Motor neuron (in vitro differentiated cells): ENCODE measurements around the gene WDR19. TPM values are rescaled to one million over a fixed set of nuclear protein-coding genes. Genes with fewer than 3 reads are reported as not detected.
"Not testable (repeated sequence)": the region's sequence is repeated elsewhere in the genome, so short reads cannot be mapped to it uniquely, and the experiment has no call there.

ENCODE experiments used
- ATAC-seq, 8 experiments: fragments of 200-7000 bp; cut with Tn5 transposase; replicated peaks in 6 of 8; 2 replicates each; pipeline ENCODE4 v1.8.0; 2021; ENCODE audit warnings: mild to moderate bottlenecking in 8 of 8, moderate library complexity in 8 of 8
- H3K27ac ChIP-seq, 2 donors: fragments of 250-450 bp; sonication (Bioruptor Pico); 2 replicates each; pipeline ENCODE4 v1.9.0; 2021; ENCODE audit warnings: antibody characterized with exemption in 2 of 2, mild to moderate bottlenecking in 2 of 2, moderate library complexity in 1 of 2
- H3K4me1 ChIP-seq, 2 donors: fragments of 250-450 bp; sonication (Bioruptor Pico); replicated peaks in 1 of 2; 2 replicates each; pipeline ENCODE4 v1.6.1; 2021; ENCODE audit warnings: antibody characterized with exemption in 2 of 2, mild to moderate bottlenecking in 2 of 2, moderate library complexity in 1 of 2
- H3K4me3 ChIP-seq, 5 donors: fragments of 250-450 bp; sonication (Bioruptor Pico); 2 replicates each; pipeline ENCODE4 v1.9.0; 2021; ENCODE audit warnings: antibody characterized with exemption in 5 of 5, mild to moderate bottlenecking in 5 of 5, moderate library complexity in 4 of 5
- WGBS, 10 experiments: fragments of 450-650 bp; shearing (Covaris generic); methylation state at CpG; one replicate each; pipeline ENCODE4 v1.0.0; 2022; 5-methylcytosine and 5-hydroxymethylcytosine counted together
- in situ Hi-C, 9 experiments: fragments of 400-800 bp; cut with MboI; loops; one replicate each; pipeline ENCODE4 v1.15.0; 2021; ENCODE audit warnings: low sequenced_read_pairs in 9 of 9, low pct_unique_long_range_greater_than_20kb in 2 of 9; ENCODE audit not compliant: unreplicated experiment in 9 of 9
- total RNA-seq, 8 experiments: library from RNA; unstranded; fragments of 300-600 nt; gene quantifications; 2 replicates each; pipeline versions ENCODE4 v1.2.3 to v1.2.4, GENCODE V29; 2022

The WDR19 gene
- total RNA-seq, 8 experiments from 2014 or later = 22.9 to 64.2 (median 33.8) TPM

- H3K4me1 ChIP-seq = peaks cover 0 to 11% of the 10 kb centered on the region in 2 donors
- H3K27ac ChIP-seq, ATAC-seq, in situ Hi-C loops, H3K4me3 ChIP-seq: not testable (repeated sequence)
- WGBS, 10 experiments = 90 to 100% (median 100%) methylated on average over 1 to 15 of the region's 17 CpGs; no CpG with 5 or more reads in 3 of the 10 experiments
These were observed 1.7 kb upstream of the WDR19 start for GRCh38 chr4:39180629-39181028.

DNA sequence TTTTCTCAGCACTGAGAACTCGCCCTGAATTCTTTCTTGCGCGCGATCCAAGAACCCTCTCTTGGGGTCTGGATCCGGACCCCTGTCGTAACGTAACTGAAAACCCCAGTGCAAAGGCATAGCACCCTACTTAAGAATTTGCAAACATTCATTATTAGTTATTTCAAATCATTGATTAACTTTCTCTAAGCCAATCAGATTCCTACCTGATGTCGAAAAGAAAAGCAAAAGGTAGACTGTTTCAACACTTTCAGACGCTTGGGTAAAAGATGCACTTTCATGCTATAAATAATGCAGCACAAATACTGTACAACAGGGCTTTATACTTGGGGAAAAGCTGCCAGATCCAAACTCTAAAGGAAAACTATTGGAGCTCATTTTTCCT, 817 bp upstream of the WDR19 start:
- no peak for ATAC-seq

GRCh38 chr4:39201963-39202362, 19.6 kb downstream of the WDR19 start:
- WGBS, 10 experiments = 90 to 100% (median 97%) methylated on average over 3 of the region's 3 CpGs
- no peak overlapping the region for H3K4me3 ChIP-seq
- H3K27ac ChIP-seq = no peak overlapping the region
- no peak for ATAC-seq
- H3K4me1 ChIP-seq = no peaks in the 10 kb centered on the region
- in situ Hi-C loops = no loop called here

More for the DNA sequence above, 817 bp upstream of the WDR19 start:
- in situ Hi-C loops = no loop called here
- WGBS, 10 experiments = 17 to 100% (median 87%) methylated on average over 1 to 9 of the region's 9 CpGs
- peak overlapping the region; percentile 25 to 39 (median 32) for H3K4me3 ChIP-seq
- H3K4me1 ChIP-seq = peaks cover 0 to 11% of the 10 kb centered on the region in 2 donors
- H3K27ac ChIP-seq = peak overlapping the region; percentile 26 to 60

DNA sequence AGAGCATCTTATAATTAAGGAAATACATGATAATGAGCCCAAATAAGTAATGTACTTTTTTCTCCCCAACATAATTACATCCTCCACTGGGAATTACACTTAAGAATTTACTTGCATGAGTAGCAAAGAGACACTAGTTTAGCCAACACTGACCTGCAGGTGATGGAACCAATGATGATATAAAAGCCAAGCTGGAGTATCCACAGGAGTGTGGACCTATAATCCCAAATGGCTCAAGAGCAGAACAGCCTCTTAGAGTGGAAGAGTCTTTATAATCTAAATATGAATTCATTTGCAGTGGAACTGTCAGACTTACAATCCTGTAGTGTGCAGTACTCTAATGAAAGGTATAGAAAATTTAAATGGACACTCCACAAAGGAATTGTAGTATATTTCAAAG, 22.2 kb downstream of the WDR19 start:
- in situ Hi-C loops = no loop called here
- no peaks in the 10 kb centered on the region for H3K4me1 ChIP-seq
- ATAC-seq = no peak
- no peak overlapping the region for H3K27ac ChIP-seq
- H3K4me3 ChIP-seq = no peak overlapping the region

DNA sequence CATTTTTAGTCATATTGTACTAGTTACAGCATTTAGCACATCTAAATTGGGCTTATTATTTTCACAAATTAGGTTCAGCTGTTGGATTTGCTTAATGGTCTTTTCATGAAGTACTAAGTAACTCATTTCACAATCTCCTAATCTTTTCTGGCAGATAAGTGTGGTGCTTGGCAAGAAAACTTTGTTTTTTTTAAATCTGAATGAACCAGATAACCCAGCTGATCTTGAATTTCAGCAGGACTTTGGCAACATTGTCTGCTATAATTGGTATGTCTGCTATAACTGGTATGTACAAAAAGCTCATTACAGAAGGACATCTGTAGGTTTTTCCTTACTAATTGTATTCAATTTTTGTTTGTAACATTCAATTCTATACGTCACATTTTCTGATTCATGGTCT, 22.7 kb downstream of the WDR19 start:
- ATAC-seq = no peak
- no peak overlapping the region for H3K27ac ChIP-seq
- in situ Hi-C loops = no loop called here
- 73 to 100% (median 100%) methylated on average over 1 of the region's 1 CpG; no CpG with 5 or more reads in 5 of the 10 experiments for WGBS, 10 experiments
- H3K4me1 ChIP-seq = no peaks in the 10 kb centered on the region
- no peak overlapping the region for H3K4me3 ChIP-seq

- no peak overlapping the region for H3K27ac ChIP-seq
- ATAC-seq = no peak
- in situ Hi-C loops = no loop called here
- H3K4me1 ChIP-seq = no peaks in the 10 kb centered on the region
- H3K4me3 ChIP-seq = no peak overlapping the region
- WGBS, 10 experiments = 71 to 100% (median 86%) methylated on average over 1 to 3 of the region's 3 CpGs
These were observed 23.1 kb downstream of the WDR19 start for GRCh38 chr4:39205476-39205875.

- no peak overlapping the region for H3K4me3 ChIP-seq
- in situ Hi-C loops = no loop called here
- no peaks in the 10 kb centered on the region for H3K4me1 ChIP-seq
- ATAC-seq = no peak
- H3K27ac ChIP-seq = no peak overlapping the region
- WGBS, 10 experiments = 63 to 100% (median 100%) methylated on average over 1 to 2 of the region's 2 CpGs; no CpG with 5 or more reads in 2 of the 10 experiments
These were observed 45.6 kb downstream of the WDR19 start for GRCh38 chr4:39227906-39228305.

GRCh38 chr4:39228377-39228776, 46.0 kb downstream of the WDR19 start:
- Histone ChIP-seq H3K27ac (no peak overlapping the region), H3K4me1 (no peaks in the 10 kb centered on the region), H3K4me3 (no peak overlapping the region)
- in situ Hi-C loops = no loop called here
- WGBS, 10 experiments = 92 to 100% (median 97%) methylated on average over 1 to 4 of the region's 4 CpGs
- ATAC-seq = no peak

DNA sequence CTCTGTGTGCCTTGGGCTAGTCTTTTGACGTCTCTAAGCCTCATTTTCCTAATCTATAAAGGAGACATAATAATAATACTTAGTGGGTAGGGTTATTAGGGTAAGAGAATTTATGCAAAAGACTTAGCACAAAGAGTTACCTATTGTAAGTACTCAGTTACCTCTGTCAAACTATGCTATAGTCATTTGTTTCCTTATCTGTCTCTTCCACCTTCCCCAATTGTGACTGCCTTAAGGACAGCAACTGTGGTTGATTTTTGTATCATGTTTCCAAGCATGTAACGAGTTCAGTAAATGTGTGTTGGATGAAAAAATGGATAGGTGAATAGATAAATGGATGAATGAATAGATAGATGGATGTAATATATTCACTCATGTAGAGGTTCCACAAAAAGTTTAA, 48.1 kb downstream of the WDR19 start:
- H3K27ac ChIP-seq = no peak overlapping the region
- H3K4me3 ChIP-seq = no peak overlapping the region
- no peaks in the 10 kb centered on the region for H3K4me1 ChIP-seq
- in situ Hi-C loops = no loop called here
- 43 to 100% (median 95%) methylated on average over 1 to 2 of the region's 2 CpGs; no CpG with 5 or more reads in 2 of the 10 experiments for WGBS, 10 experiments
- ATAC-seq = no peak

- 83 to 100% (median 100%) methylated on average over 1 to 3 of the region's 3 CpGs for WGBS, 10 experiments
- Histone ChIP-seq H3K4me3 (no peak overlapping the region), H3K27ac (no peak overlapping the region), H3K4me1 (no peaks in the 10 kb centered on the region)
- in situ Hi-C loops = no loop called here
- no peak for ATAC-seq
These were observed 49.3 kb downstream of the WDR19 start for GRCh38 chr4:39231660-39232059.

DNA sequence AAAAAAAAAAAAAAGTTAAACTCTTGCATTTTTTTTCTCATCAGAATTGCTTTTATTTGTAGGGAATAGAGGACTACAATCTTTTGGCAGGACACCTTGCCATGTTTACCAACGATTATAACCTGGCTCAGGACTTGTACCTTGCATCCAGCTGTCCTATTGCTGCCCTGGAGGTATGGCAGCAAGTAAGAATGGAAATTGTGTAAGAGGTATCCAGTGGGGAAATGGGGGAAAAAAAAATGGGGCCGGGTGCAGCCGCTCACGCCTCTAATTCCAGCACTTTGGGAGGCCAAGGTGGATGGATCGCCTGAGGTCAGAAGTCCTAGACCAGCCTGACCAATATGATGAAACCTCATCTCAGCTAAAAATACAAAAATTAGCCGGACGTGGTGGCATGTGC, 49.8 kb downstream of the WDR19 start:
- ATAC-seq = no peak
- in situ Hi-C loops = no loop called here
- Histone ChIP-seq H3K4me3 (no peak overlapping the region), H3K27ac (no peak overlapping the region), H3K4me1 (no peaks in the 10 kb centered on the region)
- 64 to 100% (median 93%) methylated on average over 1 to 5 of the region's 7 CpGs; no CpG with 5 or more reads in 2 of the 10 experiments for WGBS, 10 experiments

- ATAC-seq = no peak
- no peak overlapping the region for H3K4me3 ChIP-seq
- WGBS, 10 experiments = 17 to 90% (median 82%) methylated on average over 1 to 2 of the region's 2 CpGs; no CpG with 5 or more reads in 2 of the 10 experiments
- H3K27ac ChIP-seq = no peak overlapping the region
- in situ Hi-C loops = no loop called here
- H3K4me1 ChIP-seq = no peaks in the 10 kb centered on the region
These were observed 50.8 kb downstream of the WDR19 start for GRCh38 chr4:39233114-39233513.

DNA sequence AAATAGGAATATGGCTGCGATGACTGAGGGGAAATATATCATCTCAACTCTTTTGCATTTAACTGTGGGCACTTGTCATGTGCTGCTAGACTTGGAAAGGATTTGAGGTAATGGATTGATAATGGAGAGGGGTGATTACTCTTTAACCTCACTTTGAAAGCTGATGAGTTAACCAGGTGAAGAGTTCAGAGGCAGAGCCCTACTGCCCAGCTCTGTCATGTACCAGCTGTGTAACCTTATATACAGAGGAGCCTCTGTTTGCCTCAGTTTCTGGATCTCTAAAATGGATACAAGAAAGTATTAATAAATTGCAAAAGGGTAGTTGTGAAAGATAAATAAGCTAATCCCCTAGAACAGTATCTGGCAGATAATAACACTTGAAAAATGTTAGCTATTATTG, 51.5 kb downstream of the WDR19 start:
- no peaks in the 10 kb centered on the region for H3K4me1 ChIP-seq
- H3K27ac ChIP-seq = no peak overlapping the region
- ATAC-seq = no peak
- no peak overlapping the region for H3K4me3 ChIP-seq
- in situ Hi-C loops = no loop called here
- 40 to 100% (median 71%) methylated on average over 1 of the region's 1 CpG; no CpG with 5 or more reads in 3 of the 10 experiments for WGBS, 10 experiments

- 84 to 100% (median 98%) methylated on average over 2 of the region's 2 CpGs; no CpG with 5 or more reads in 2 of the 10 experiments for WGBS, 10 experiments
- Histone ChIP-seq H3K27ac (no peak overlapping the region), H3K4me1 (no peaks in the 10 kb centered on the region), H3K4me3 (no peak overlapping the region)
- ATAC-seq = no peak
- in situ Hi-C loops = no loop called here
These were observed 52.7 kb downstream of the WDR19 start for GRCh38 chr4:39235021-39235420.
